Fibroblast of lung (primary cell): ENCODE measurements around the gene NDUFAF4. TPM values are rescaled to one million over a fixed set of nuclear protein-coding genes. Genes with fewer than 3 reads are reported as not detected.

Source experiments
- DNase-seq, 2 donors: peaks; one replicate each; pipeline versions ENCODE4 v3.0.0 to v3.0.0-alpha.2; 2010; ENCODE audit warnings: low read depth in 2 of 2
- H2AFZ ChIP-seq: 2 replicates; pipeline ENCODE4 v1.5.1; 2012; ENCODE audit warnings: low read length, control low read depth, inconsistent platforms
- H3K27ac ChIP-seq: 2 replicates; pipeline ENCODE4 v1.5.1; 2011; ENCODE audit warnings: low read length, control low read depth; ENCODE audit not compliant: insufficient read depth
- H3K27me3 ChIP-seq: 2 replicates; pipeline ENCODE4 v1.5.1; 2011; ENCODE audit warnings: mild to moderate bottlenecking, low read length; ENCODE audit not compliant: control insufficient read depth, insufficient read depth
- H3K36me3 ChIP-seq: 2 replicates; pipeline ENCODE4 v1.5.1; 2011; ENCODE audit warnings: low read length; ENCODE audit not compliant: control insufficient read depth, insufficient read depth
- H3K4me1 ChIP-seq: 2 replicates; pipeline ENCODE4 v1.5.1; 2011; ENCODE audit warnings: low read length; ENCODE audit not compliant: control insufficient read depth, insufficient read depth; ENCODE audit errors: extremely low read depth
- H3K4me2 ChIP-seq: 2 replicates; pipeline ENCODE4 v1.5.1; 2011; ENCODE audit warnings: low read length, control low read depth; ENCODE audit not compliant: insufficient read depth; ENCODE audit errors: extremely low read depth
- H3K4me3 ChIP-seq, 4 experiments: fragments of 200-600 bp in 1 of 4; sonication (generic) in 1 of 4; replicated peaks in 1 of 4; 2 replicates each; pipeline ENCODE4 v1.5.1; 2011 to 2016; ENCODE audit warnings: low read length in 4 of 4, low read depth in 3 of 4, mild to moderate bottlenecking in 3 of 4, control low read depth in 2 of 4, inconsistent platforms in 1 of 4, mixed read lengths in 1 of 4; ENCODE audit not compliant: insufficient read depth in 1 of 4; ENCODE audit errors: control extremely low read depth in 1 of 4
- H3K79me2 ChIP-seq: 2 replicates; pipeline ENCODE4 v1.5.1; 2012; ENCODE audit warnings: mild to moderate bottlenecking, low read length, inconsistent platforms; ENCODE audit not compliant: control insufficient read depth, insufficient read depth
- H3K9ac ChIP-seq: 2 replicates; pipeline ENCODE4 v1.5.1; 2011; ENCODE audit warnings: mild to moderate bottlenecking, low read length, control low read depth; ENCODE audit not compliant: insufficient read depth
- H3K9me3 ChIP-seq: 2 replicates; pipeline ENCODE4 v1.5.1; 2012; ENCODE audit warnings: low read depth, low read length; ENCODE audit not compliant: control insufficient read depth, insufficient read depth
- H4K20me1 ChIP-seq: 2 replicates; pipeline ENCODE4 v1.5.1; 2011; ENCODE audit warnings: low read length; ENCODE audit not compliant: control insufficient read depth, insufficient read depth; ENCODE audit errors: extremely low read depth
- CTCF ChIP-seq, 2 donors: IDR thresholded peaks in 1 of 2; conservative IDR thresholded peaks in 1 of 2; 1 replicate in 1 of 2; 2 replicates in 1 of 2; pipeline ENCODE4 v1.5.1; 2011 to 2012; ENCODE audit warnings: low read length in 2 of 2, control low read depth in 1 of 2, inconsistent platforms in 1 of 2, low read depth in 1 of 2, mild to moderate bottlenecking in 1 of 2
- EZH2 ChIP-seq: IDR thresholded peaks from 2 replicates; pipeline ENCODE4 v1.5.1; 2012; ENCODE audit warnings: low read length, control low read depth, mild to moderate bottlenecking; ENCODE audit errors: missing control alignments
- polyA plus RNA-seq, 2 donors: library from polyadenylated mRNA; depleted of rRNA in 1 of 2; stranded (reverse) in 1 of 2; unstranded in 1 of 2; fragments of >200 nt; gene quantifications; 2 replicates each; pipeline ENCODE4 v1.2.1, GENCODE V29; 2011 to 2012; ENCODE audit warnings: missing spikeins in 1 of 2
- total RNA-seq: library from RNA; depleted of rRNA; stranded (reverse); fragments of >200 nt; gene quantifications from 2 replicates; pipeline ENCODE4 v1.2.1, GENCODE V29; 2014

NDUFAF4 gene
- total and polyA plus RNA-seq, 2 donors (not counting 1 experiment from before 2014, with no cell fraction given): 8.1 to 25.9 TPM

- Histone ChIP-seq H4K20me1 (no peaks in the 10 kb centered on the region), H3K36me3 (no peaks in the 10 kb centered on the region), H3K4me1 (no peaks in the 10 kb centered on the region), H3K4me2 (no peak overlapping the region), H3K9me3 (no peaks in the 10 kb centered on the region), H2AFZ (no peak overlapping the region), H3K79me2 (no peaks in the 10 kb centered on the region), H3K9ac (no peak overlapping the region), H3K27ac (no peak overlapping the region), H3K27me3 (no peaks in the 10 kb centered on the region), H3K4me3 (no peak overlapping the region)
- TF ChIP-seq CTCF (conservative IDR thresholded peaks at IDR 0.05 in 1 of 2, IDR thresholded peaks at IDR 0.05 in 1 of 2; ENCODE audit: low read depth in 1 of 2, low read length in 2 of 2) (no peak), EZH2 (no peak)
- DNase-seq: no peak
Measured at GRCh38 chr6:96844530-96844929, 53.2 kb downstream of the NDUFAF4 start.

GRCh38 chr6:96841345-96841744, 56.3 kb downstream of the NDUFAF4 start:
- Histone ChIP-seq H3K27me3 (no peaks in the 10 kb centered on the region), H3K79me2 (no peaks in the 10 kb centered on the region), H3K4me2 (no peak overlapping the region), H3K36me3 (no peaks in the 10 kb centered on the region), H2AFZ (no peak overlapping the region), H3K27ac (no peak overlapping the region), H3K4me3 (no peak overlapping the region), H3K4me1 (no peaks in the 10 kb centered on the region), H3K9ac (no peak overlapping the region), H4K20me1 (no peaks in the 10 kb centered on the region), H3K9me3 (no peaks in the 10 kb centered on the region)
- TF ChIP-seq CTCF (conservative IDR thresholded peaks at IDR 0.05 in 1 of 2, IDR thresholded peaks at IDR 0.05 in 1 of 2; ENCODE audit: low read depth in 1 of 2, low read length in 2 of 2): no peak
- DNase-seq: no peak

Other genes starting within 250 kb of the NDUFAF4 start
- gene GPR63, start 60.4 kb downstream of the NDUFAF4 start, total RNA-seq: 0.51 and 3.0 TPM in 2 replicates
- gene GPR63, start 60.4 kb downstream of the NDUFAF4 start, polyA plus RNA-seq: 0.94 and 1.2 TPM in 2 replicates
- gene KLHL32, start 26.8 kb upstream of the NDUFAF4 start, total RNA-seq: 0.17 TPM in 1 of 2 replicates, not detected in the other
- gene KLHL32, start 26.8 kb upstream of the NDUFAF4 start, polyA plus RNA-seq: 0.08 TPM in 1 of 2 replicates, not detected in the other